Cardiac muscle cell (in vitro differentiated cells and primary cell): ENCODE results near the gene C2CD5. TPM values are rescaled to one million over a fixed set of nuclear protein-coding genes. Genes with fewer than 3 reads are reported as not detected.
A peak's percentile ranks its signal among the peaks of the same experiment; 100 is the strongest.

Experiments
- DNase-seq, 2 donors: peaks; one replicate each; pipeline versions ENCODE4 v3.0.0 to v3.0.0-alpha.2; 2010 to 2017; ENCODE audit warnings: low read depth in 1 of 2, low spot score in 1 of 2
- H3K27ac ChIP-seq: fragments of 200-600 bp; sonication (generic); 2 replicates; pipeline ENCODE4 v1.5.1; 2016
- H3K27me3 ChIP-seq: fragments of 200-600 bp; sonication (generic); 2 replicates; pipeline ENCODE4 v1.6.0; 2016; ENCODE audit warnings: control low read depth
- H3K36me3 ChIP-seq: fragments of 200-600 bp; sonication (generic); 2 replicates; pipeline ENCODE4 v1.5.1; 2016; ENCODE audit warnings: control low read depth
- H3K4me1 ChIP-seq: fragments of 200-600 bp; sonication (generic); 2 replicates; pipeline ENCODE4 v1.8.1; 2017; ENCODE audit warnings: low read depth, mild to moderate bottlenecking, mixed run types
- H3K4me3 ChIP-seq: fragments of 200-600 bp; sonication (generic); 2 replicates; pipeline ENCODE4 v1.5.1; 2016; ENCODE audit warnings: mild to moderate bottlenecking
- H3K9me3 ChIP-seq: fragments of 200-600 bp; sonication (generic); 2 replicates; pipeline ENCODE4 v1.5.1; 2017; ENCODE audit warnings: low read depth, mild to moderate bottlenecking, control low read depth
- CTCF ChIP-seq: IDR thresholded peaks from 2 replicates; pipeline ENCODE4 v1.5.1; 2012; ENCODE audit warnings: low read depth, mild to moderate bottlenecking, low read length
- polyA plus RNA-seq: library from polyadenylated mRNA; unstranded; fragments of >200 nt; fragmentation: Nextera tagmentation; extraction: Ambion mirVana; gene quantifications from 2 replicates; pipeline ENCODE4 v1.2.1, GENCODE V29; 2016
- total RNA-seq: library from RNA; depleted of rRNA; stranded (reverse); fragments of >200 nt; gene quantifications from 2 replicates; pipeline ENCODE4 v1.2.3, GENCODE V29; 2016

C2CD5 gene
- total and polyA plus RNA-seq, 2 experiments from 2014 or later = 16.5 to 22.2 TPM

GRCh38 chr12:22480016-22480415, 64.3 kb downstream of the C2CD5 start:
- peak; percentile 0 to 6 for DNase-seq
- Histone ChIP-seq H3K9me3 (no peaks in the 10 kb centered on the region), H3K4me3 (no peak overlapping the region), H3K36me3 (peaks cover 11% of the 10 kb centered on the region), H3K4me1 (peaks cover 9% of the 10 kb centered on the region), H3K27ac (peak overlapping the region; percentile 34), H3K27me3 (no peaks in the 10 kb centered on the region)
- no peak for TF ChIP-seq CTCF

GRCh38 chr12:22477894-22478287, 66.5 kb downstream of the C2CD5 start:
- Histone ChIP-seq H3K4me1 (peaks cover 9% of the 10 kb centered on the region), H3K36me3 (peaks cover 6% of the 10 kb centered on the region), H3K4me3 (no peak overlapping the region), H3K27ac (no peak overlapping the region), H3K9me3 (no peaks in the 10 kb centered on the region), H3K27me3 (no peaks in the 10 kb centered on the region)
- TF ChIP-seq CTCF = no peak
- peak in 1 of 2 donors; percentile 65 for DNase-seq

GRCh38 chr12:22477166-22477893, 67.0 kb downstream of the C2CD5 start:
- no peak overlapping the region for H3K4me3 ChIP-seq
- no peaks in the 10 kb centered on the region for H3K9me3 ChIP-seq
- H3K27me3 ChIP-seq = no peaks in the 10 kb centered on the region
- no peak overlapping the region for H3K27ac ChIP-seq
- H3K4me1 ChIP-seq = peaks cover 9% of the 10 kb centered on the region
- H3K36me3 ChIP-seq = peaks cover 6% of the 10 kb centered on the region
- DNase-seq = peak in 1 of 2 donors; percentile 93
- TF ChIP-seq CTCF = no peak

GRCh38 chr12:22476133-22476532, 68.2 kb downstream of the C2CD5 start:
- Histone ChIP-seq H3K9me3 (no peaks in the 10 kb centered on the region), H3K27me3 (no peaks in the 10 kb centered on the region), H3K27ac (no peak overlapping the region), H3K4me1 (peaks cover 9% of the 10 kb centered on the region), H3K4me3 (no peak overlapping the region), H3K36me3 (peaks cover 10% of the 10 kb centered on the region)
- no peak for DNase-seq
- no peak for TF ChIP-seq CTCF

- no peaks in the 10 kb centered on the region for H3K9me3 ChIP-seq
- no peak for DNase-seq
- H3K27me3 ChIP-seq = no peaks in the 10 kb centered on the region
- no peak overlapping the region for H3K27ac ChIP-seq
- TF ChIP-seq CTCF = no peak
- peaks cover 5% of the 10 kb centered on the region for H3K4me1 ChIP-seq
- H3K4me3 ChIP-seq = no peak overlapping the region
- H3K36me3 ChIP-seq = peaks cover 16% of the 10 kb centered on the region
Measured at GRCh38 chr12:22474970-22475720, 69.2 kb downstream of the C2CD5 start.
